Adrenal gland (tissue), 5 donors: Measurements from ENCODE around the gene PLEKHA5.

Experiments used
- CTCF ChIP-seq, 6 experiments: fragments of 450-650 bp in 4 of 6; fragments of 200-600 bp in 2 of 6; sonication (generic) in 1 of 6; IDR thresholded peaks; 1 replicate in 5 of 6; 2 replicates in 1 of 6; pipeline versions ENCODE4 v1.5.1 to v1.8.0; 2016 to 2021; ENCODE audit warnings: antibody characterized with exemption in 6 of 6, mild to moderate bottlenecking in 2 of 6, moderate library complexity in 1 of 6
- POLR2A ChIP-seq, 2 donors: fragments of 450-650 bp; IDR thresholded peaks; one replicate each; pipeline ENCODE4 v1.6.1; 2017; ENCODE audit warnings: antibody characterized with exemption in 2 of 2, mild to moderate bottlenecking in 2 of 2, moderate library complexity in 1 of 2
- donor health status: DM: no; HTN: no; CAD: no.

DNA sequence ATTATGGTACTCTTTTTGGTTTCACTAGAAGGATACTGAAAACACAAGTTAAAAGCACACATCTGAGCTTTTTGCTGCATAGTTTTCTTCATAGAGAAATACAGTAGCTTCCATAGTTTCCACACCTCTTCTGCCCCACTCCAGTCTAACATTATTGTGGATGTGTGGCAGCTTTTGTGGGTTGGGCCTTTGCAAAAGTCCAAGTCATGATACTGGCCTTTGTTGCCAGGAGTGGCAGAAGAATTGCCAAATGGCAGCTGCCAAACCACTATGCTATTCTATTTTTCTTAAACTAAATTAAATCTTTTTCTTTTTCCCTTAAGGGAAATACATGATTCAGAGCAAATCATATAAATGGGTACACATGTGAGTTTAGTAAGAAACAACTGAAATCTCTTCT, 114.8 kb downstream of the PLEKHA5 start:
- no peak for TF ChIP-seq CTCF (IDR thresholded peaks at IDR 0.05)
- TF ChIP-seq POLR2A (IDR thresholded peaks at IDR 0.05) = no peak
